ENCODE data around the gene CKLF.

DNA sequence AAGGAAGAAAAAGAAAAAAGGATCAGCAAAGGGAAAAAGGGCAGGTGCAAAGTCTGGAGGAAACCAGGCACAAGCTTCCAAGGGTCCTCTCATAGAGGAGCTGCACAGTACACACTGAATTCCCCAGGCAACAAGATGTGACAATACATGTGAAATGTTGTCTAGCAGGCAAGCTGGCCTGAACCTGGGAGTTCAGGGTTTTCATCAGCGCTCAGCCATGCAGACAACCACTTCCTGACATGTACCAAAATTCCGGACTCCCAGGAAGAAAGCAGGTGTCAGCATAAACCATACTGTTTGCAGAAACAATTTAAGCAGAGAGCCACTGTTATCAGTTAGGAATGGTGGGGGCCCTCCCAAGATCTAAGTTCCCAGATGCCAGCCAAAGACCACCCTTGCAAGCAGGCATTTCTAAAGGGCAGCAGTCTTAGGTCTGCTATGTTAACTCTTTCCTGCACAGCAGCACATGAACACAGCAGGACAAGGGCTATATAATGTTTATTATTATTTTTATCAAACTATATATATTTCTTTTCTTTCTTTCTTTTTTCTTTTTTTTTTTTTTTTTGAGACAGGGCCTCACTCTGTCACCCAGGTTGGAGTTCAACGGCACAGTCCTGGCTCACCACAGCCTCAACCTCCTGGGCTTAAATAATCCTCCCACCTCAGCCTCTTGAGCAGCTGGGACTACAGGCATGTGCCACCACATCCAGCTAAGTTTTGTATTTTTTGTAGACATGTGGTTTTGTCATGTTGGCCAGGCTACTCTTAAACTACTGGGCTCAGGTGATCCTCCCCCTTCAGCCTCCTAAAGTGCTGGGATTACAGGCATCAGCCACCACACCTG is 12.5 kb upstream of the CKLF start:
- TF ChIP-seq, protein P1, sequence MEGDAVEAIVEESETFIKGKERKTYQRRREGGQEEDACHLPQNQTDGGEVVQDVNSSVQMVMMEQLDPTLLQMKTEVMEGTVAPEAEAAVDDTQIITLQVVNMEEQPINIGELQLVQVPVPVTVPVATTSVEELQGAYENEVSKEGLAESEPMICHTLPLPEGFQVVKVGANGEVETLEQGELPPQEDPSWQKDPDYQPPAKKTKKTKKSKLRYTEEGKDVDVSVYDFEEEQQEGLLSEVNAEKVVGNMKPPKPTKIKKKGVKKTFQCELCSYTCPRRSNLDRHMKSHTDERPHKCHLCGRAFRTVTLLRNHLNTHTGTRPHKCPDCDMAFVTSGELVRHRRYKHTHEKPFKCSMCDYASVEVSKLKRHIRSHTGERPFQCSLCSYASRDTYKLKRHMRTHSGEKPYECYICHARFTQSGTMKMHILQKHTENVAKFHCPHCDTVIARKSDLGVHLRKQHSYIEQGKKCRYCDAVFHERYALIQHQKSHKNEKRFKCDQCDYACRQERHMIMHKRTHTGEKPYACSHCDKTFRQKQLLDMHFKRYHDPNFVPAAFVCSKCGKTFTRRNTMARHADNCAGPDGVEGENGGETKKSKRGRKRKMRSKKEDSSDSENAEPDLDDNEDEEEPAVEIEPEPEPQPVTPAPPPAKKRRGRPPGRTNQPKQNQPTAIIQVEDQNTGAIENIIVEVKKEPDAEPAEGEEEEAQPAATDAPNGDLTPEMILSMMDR (IDR thresholded peaks at IDR 0.05) = no peak
- no peak for TF ChIP-seq POLR2A (IDR thresholded peaks at IDR 0.05)

Data from lower leg skin (tissue), 3 donors.